Measurements from ENCODE around the gene RNASE4. TPM values are rescaled to one million over a fixed set of nuclear protein-coding genes. Genes with fewer than 3 reads are reported as not detected.

The RNASE4 gene
- total RNA-seq, 1 donor from 2014 or later = 5.6 TPM

DNA sequence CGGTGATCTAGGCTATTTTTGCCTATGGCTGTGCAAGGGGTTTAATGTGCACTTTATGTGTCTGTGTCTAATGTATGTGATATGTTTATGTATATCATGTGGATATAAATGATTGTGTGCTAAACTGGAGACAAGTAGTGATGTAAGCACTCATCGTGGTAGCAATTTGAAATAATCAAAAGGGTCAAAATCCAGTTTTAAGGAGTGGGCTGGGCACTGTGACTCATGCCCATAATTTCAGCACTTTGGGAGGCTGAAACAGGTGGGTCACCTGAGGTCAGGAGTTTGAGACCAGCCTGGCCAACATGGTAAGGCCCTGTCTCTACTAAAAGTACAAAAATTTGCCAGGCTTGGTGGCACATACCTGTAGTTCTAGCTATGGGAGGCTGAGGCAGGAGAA lies 64.1 kb downstream of the RNASE4 start:
- no peaks in the 10 kb centered on the region for H3K27me3 ChIP-seq (ENCODE audit: control insufficient read depth, insufficient read depth, low read length)
- H3K36me3 ChIP-seq (ENCODE audit: control insufficient read depth, insufficient read depth, low read length) = no peaks in the 10 kb centered on the region
- TF ChIP-seq, protein P1, sequence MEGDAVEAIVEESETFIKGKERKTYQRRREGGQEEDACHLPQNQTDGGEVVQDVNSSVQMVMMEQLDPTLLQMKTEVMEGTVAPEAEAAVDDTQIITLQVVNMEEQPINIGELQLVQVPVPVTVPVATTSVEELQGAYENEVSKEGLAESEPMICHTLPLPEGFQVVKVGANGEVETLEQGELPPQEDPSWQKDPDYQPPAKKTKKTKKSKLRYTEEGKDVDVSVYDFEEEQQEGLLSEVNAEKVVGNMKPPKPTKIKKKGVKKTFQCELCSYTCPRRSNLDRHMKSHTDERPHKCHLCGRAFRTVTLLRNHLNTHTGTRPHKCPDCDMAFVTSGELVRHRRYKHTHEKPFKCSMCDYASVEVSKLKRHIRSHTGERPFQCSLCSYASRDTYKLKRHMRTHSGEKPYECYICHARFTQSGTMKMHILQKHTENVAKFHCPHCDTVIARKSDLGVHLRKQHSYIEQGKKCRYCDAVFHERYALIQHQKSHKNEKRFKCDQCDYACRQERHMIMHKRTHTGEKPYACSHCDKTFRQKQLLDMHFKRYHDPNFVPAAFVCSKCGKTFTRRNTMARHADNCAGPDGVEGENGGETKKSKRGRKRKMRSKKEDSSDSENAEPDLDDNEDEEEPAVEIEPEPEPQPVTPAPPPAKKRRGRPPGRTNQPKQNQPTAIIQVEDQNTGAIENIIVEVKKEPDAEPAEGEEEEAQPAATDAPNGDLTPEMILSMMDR (IDR thresholded peaks at IDR 0.05; ENCODE audit: insufficient read depth, low read length, poor library complexity, severe bottlenecking) = no peak
- no peak for DNase-seq (ENCODE audit: low read depth)
- no peak overlapping the region for H3K4me3 ChIP-seq (ENCODE audit: low read depth, low read length)

DNA sequence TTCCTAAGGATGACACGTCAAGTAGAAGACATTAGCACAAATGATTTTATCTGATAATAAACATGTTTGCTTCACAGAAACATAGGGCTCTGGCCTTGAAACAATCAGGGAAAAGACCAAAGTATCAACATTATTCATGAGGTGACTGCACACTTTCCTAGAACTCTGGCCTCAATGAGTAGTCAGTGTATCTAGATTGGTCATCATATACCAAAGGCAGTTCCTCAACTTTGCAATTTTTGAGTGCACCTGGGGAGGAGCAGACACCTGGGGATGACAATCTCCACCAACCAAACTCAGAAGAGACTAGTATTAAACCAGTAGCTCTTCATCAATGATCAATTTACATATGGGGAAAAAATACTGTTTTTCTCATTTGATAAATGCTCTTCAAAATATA lies 65.8 kb downstream of the RNASE4 start:
- TF ChIP-seq, protein P1 (IDR thresholded peaks at IDR 0.05; ENCODE audit: insufficient read depth, low read length, poor library complexity, severe bottlenecking) = no peak
- H3K27me3 ChIP-seq (ENCODE audit: control insufficient read depth, insufficient read depth, low read length) = no peaks in the 10 kb centered on the region
- DNase-seq (ENCODE audit: low read depth) = no peak
- no peak overlapping the region for H3K4me3 ChIP-seq (ENCODE audit: low read depth, low read length)
- H3K36me3 ChIP-seq (ENCODE audit: control insufficient read depth, insufficient read depth, low read length) = no peaks in the 10 kb centered on the region

Other genes with a start within 250 kb of the RNASE4 start
- gene KLHL33, start 248.4 kb upstream of the RNASE4 start, total RNA-seq = 0.08 TPM in 1 of 2 replicates, not detected in the other
- 46.6 and 61.1 TPM in 2 replicates for gene OSGEP, start 229.7 kb upstream of the RNASE4 start, total RNA-seq
- 297 and 328 TPM in 2 replicates for gene APEX1, start 229.3 kb upstream of the RNASE4 start, total RNA-seq
- 25.1 and 25.9 TPM in 2 replicates for gene PIP4P1, start 223.1 kb upstream of the RNASE4 start, total RNA-seq
- gene PNP, start 215.2 kb upstream of the RNASE4 start, total RNA-seq = 96.5 and 98.0 TPM in 2 replicates
- not detected in 2 replicates for gene RNASE10, start 179.0 kb upstream of the RNASE4 start, total RNA-seq
- gene RNASE9, start 123.5 kb upstream of the RNASE4 start, total RNA-seq = not detected in 2 replicates
- gene RNASE11, start 96.6 kb upstream of the RNASE4 start, total RNA-seq = not detected in 2 replicates
- not detected in 2 replicates for gene RNASE12, start 93.2 kb upstream of the RNASE4 start, total RNA-seq
- gene OR6S1, start 42.9 kb upstream of the RNASE4 start, total RNA-seq = not detected in 2 replicates
- 0.14 and 1.1 TPM in 2 replicates for gene ANG, start 4.2 kb downstream of the RNASE4 start, total RNA-seq
- gene EDDM3A, start 61.3 kb downstream of the RNASE4 start, total RNA-seq = not detected in 2 replicates
- not detected in 2 replicates for gene EDDM3B, start 83.8 kb downstream of the RNASE4 start, total RNA-seq
- gene RNASE6, start 96.7 kb downstream of the RNASE4 start, total RNA-seq = not detected in 2 replicates
- gene RNASE1, start 118.3 kb downstream of the RNASE4 start, total RNA-seq = not detected in 2 replicates
- not detected in 2 replicates for gene RNASE3, start 206.8 kb downstream of the RNASE4 start, total RNA-seq